Calu3 (cell line): ENCODE measurements around the gene STXBP5L. TPM values are rescaled to one million over a fixed set of nuclear protein-coding genes. Genes with fewer than 3 reads are reported as not detected.
A peak's percentile ranks its signal among the peaks of the same experiment; 100 is the strongest.

Source experiments
- BruUV-seq: library from RNA; stranded (reverse); fragments of 400-500 nt; replicated peaks from 2 replicates; lab custom pipeline; 2021; lab: Mats Ljungman, UMichigan
- CTCF ChIA-PET: fragments of 300-600 bp; sonication (Branson Sonifier 250); formaldehyde crosslinking; loops from one replicate; lab custom pipeline; 2022; ENCODE audit warnings: antibody characterized with exemption; lab: Charles Lee
- DNase-seq: peaks from one replicate; pipeline ENCODE4 v3.0.0; 2022
- H3K27ac Mint-ChIP-seq: one replicate; pipeline ENCODE4 v1.8.0; 2022; ENCODE audit warnings: mixed read lengths; ENCODE audit not compliant: unreplicated experiment
- H3K27me3 Mint-ChIP-seq: one replicate; pipeline ENCODE4 v1.8.0; 2022; ENCODE audit warnings: mixed read lengths; ENCODE audit not compliant: unreplicated experiment
- H3K36me3 Mint-ChIP-seq: one replicate; pipeline ENCODE4 v1.8.0; 2022; ENCODE audit warnings: mild to moderate bottlenecking, moderate library complexity, mixed read lengths; ENCODE audit not compliant: insufficient read depth, unreplicated experiment
- H3K4me1 Mint-ChIP-seq: one replicate; pipeline ENCODE4 v1.8.0; 2022; ENCODE audit warnings: mild to moderate bottlenecking, low read depth, mixed read lengths; ENCODE audit not compliant: unreplicated experiment
- H3K4me3 Mint-ChIP-seq: one replicate; pipeline ENCODE4 v1.8.0; 2022; ENCODE audit warnings: mild to moderate bottlenecking, low read depth, moderate library complexity, mixed read lengths; ENCODE audit not compliant: unreplicated experiment
- H3K9me3 Mint-ChIP-seq: one replicate; pipeline ENCODE4 v1.8.0; 2022; ENCODE audit warnings: low read depth, mixed read lengths; ENCODE audit not compliant: unreplicated experiment
- CTCF ChIP-seq: fragments of 200-600 bp; IDR thresholded peaks from one replicate; pipeline ENCODE4 v1.8.0; 2022; ENCODE audit warnings: antibody characterized with exemption; ENCODE audit not compliant: unreplicated experiment
- intact Hi-C: fragments of 100-400 bp; cut with micrococcal nuclease; formaldehyde crosslinking; loops from one replicate; pipeline ENCODE4 v1.10.0; 2022; ENCODE audit not compliant: unreplicated experiment
- total RNA-seq: library from RNA; stranded (reverse); gene quantifications from 2 replicates; pipeline ENCODE4 v1.2.3, GENCODE V29; 2022

The STXBP5L gene
- total RNA-seq, 1 experiment from 2014 or later: not detected

- peaks cover 9% of the 10 kb centered on the region for H3K4me1 Mint-ChIP-seq
- H3K4me3 Mint-ChIP-seq: no peak overlapping the region
- peaks cover 40% of the 10 kb centered on the region for H3K27me3 Mint-ChIP-seq
- intact Hi-C loops: no loop called here
- CTCF ChIA-PET: no interaction called here
- peaks cover 3% of the 10 kb centered on the region for H3K36me3 Mint-ChIP-seq
- no TSS peak for BruUV-seq
- no peaks in the 10 kb centered on the region for H3K9me3 Mint-ChIP-seq
- DNase-seq: no peak
- TF ChIP-seq CTCF: no peak
- H3K27ac Mint-ChIP-seq: no peak overlapping the region
Measured at GRCh38 chr3:120903221-120903620, 4.8 kb upstream of the STXBP5L start.

GRCh38 chr3:120907659-120908029, 361 bp upstream of the STXBP5L start:
- peaks cover 19% of the 10 kb centered on the region for H3K4me1 Mint-ChIP-seq
- DNase-seq: no peak
- H3K4me3 Mint-ChIP-seq: peak overlapping the region; percentile 87
- peaks cover 72% of the 10 kb centered on the region for H3K27me3 Mint-ChIP-seq
- H3K9me3 Mint-ChIP-seq: no peaks in the 10 kb centered on the region
- peaks cover 4% of the 10 kb centered on the region for H3K36me3 Mint-ChIP-seq
- CTCF ChIA-PET: no interaction called here
- BruUV-seq: no TSS peak
- intact Hi-C loops: no loop called here
- no peak for TF ChIP-seq CTCF
- H3K27ac Mint-ChIP-seq: no peak overlapping the region

GRCh38 chr3:120908795-120909601, 993 bp downstream of the STXBP5L start:
- Mint-ChIP-seq H3K4me3 (peak overlapping the region; percentile 87), H3K27ac (no peak overlapping the region), H3K4me1 (peaks cover 19% of the 10 kb centered on the region), H3K27me3 (peaks cover 79% of the 10 kb centered on the region), H3K36me3 (peaks cover 4% of the 10 kb centered on the region), H3K9me3 (no peaks in the 10 kb centered on the region)
- TF ChIP-seq CTCF: no peak
- CTCF ChIA-PET: no interaction called here
- no TSS peak for BruUV-seq
- no peak for DNase-seq
- intact Hi-C loops: no loop called here

GRCh38 chr3:120909602-120909878, 1.5 kb downstream of the STXBP5L start:
- BruUV-seq: no TSS peak
- H3K4me3 Mint-ChIP-seq: no peak overlapping the region
- peaks cover 79% of the 10 kb centered on the region for H3K27me3 Mint-ChIP-seq
- H3K9me3 Mint-ChIP-seq: no peaks in the 10 kb centered on the region
- no peak overlapping the region for H3K27ac Mint-ChIP-seq
- H3K4me1 Mint-ChIP-seq: peaks cover 19% of the 10 kb centered on the region
- no peak for DNase-seq
- TF ChIP-seq CTCF: no peak
- intact Hi-C loops: no loop called here
- H3K36me3 Mint-ChIP-seq: peaks cover 4% of the 10 kb centered on the region
- CTCF ChIA-PET: no interaction called here
